NCI-H1092 treated with DMSO at 0.1 percent for 48 hours (cell line): ENCODE results near the gene CREB5.
"Not testable (repeated sequence)": the region's sequence is repeated elsewhere in the genome, so short reads cannot be mapped to it uniquely, and the experiment has no call there.

ENCODE experiments used
- DNase-seq: peaks from one replicate; lab custom pipeline; 2025; lab: John Stamatoyannopoulos, UW

CREB5 gene

DNA sequence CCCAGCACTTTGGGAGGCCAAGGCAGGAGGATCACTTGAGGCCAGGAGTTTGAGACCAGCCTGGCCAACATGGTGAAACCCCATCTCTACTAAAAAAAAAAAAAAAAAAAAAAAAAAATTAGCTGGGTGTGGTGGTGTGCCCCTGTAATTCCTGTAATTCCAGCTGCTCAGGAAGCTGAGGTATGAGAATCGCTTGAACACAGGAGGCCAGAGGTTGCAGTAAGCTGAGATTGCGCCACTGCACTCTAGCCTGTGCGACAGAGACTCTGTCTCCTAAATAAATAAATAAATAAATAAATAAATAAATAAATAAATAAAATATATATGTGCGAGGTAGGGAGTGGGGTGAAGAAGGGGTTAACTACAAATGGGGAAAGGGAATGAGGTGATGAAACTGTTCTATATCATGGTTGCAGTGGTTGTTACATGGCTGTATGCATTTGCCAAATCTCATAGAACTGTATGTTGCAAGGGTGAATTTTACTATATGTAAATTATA lies 199.1 kb downstream of the CREB5 start:
- not testable (repeated sequence) for DNase-seq

GRCh38 chr7:28613262-28613661 lies 200.9 kb downstream of the CREB5 start:
- no peak for DNase-seq

GRCh38 chr7:28615091-28615490 lies 202.8 kb downstream of the CREB5 start:
- DNase-seq = peak; percentile 16

DNA sequence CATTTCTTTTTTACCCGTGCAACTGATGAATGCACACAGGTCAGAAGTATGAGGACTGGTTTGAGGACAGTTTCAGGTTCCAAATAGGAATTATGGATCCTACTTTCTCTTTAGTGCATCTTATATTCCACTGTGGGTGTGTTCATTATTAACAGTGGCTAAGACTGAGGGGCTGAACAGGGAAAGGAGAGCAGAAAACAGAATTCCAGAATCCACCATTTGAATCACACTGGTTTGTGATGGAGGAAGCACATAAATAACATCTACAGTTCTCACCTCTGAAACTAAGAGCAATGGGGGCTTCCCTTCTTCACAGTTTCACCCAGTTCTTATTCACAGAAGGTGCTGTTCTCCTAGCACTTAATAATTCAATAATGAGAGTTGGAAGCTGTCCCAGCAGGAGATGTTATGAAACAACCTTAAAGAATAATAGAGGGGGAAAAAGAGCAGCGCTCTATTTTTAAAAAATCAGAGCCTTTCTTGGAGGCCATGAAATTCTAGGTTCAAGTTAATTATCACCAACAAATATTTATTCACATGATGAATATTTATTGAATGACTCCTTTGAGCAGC lies 205.1 kb downstream of the CREB5 start:
- no peak for DNase-seq

DNA sequence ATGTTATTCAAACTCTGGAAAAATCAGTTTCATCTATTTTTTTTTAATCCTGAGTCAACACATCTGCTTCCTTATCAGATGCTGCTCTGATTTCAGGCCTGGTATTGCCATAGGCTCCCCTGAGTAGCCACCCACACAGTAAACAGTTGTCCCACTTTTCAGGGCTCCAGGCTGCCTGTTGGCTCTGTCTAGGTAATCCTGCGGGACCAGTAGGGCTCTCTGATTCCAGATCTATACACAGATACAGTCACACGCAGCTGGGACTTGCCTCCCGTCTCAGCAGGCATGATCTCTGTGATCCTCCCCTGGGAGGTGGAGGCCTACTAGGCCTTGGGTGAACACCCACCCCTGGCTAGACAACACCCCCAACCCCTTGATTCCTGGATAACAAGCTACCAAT lies 206.1 kb downstream of the CREB5 start:
- peak; percentile 16 for DNase-seq

- DNase-seq = no peak
Observed at GRCh38 chr7:28619256-28619655, 206.9 kb downstream of the CREB5 start.

GRCh38 chr7:28621369-28621841 lies 209.1 kb downstream of the CREB5 start:
- no peak for DNase-seq

- no peak for DNase-seq
Observed at GRCh38 chr7:28623105-28623730, 210.9 kb downstream of the CREB5 start.

- DNase-seq = peak; percentile 75
Observed at GRCh38 chr7:28623863-28624262, 211.5 kb downstream of the CREB5 start.

DNA sequence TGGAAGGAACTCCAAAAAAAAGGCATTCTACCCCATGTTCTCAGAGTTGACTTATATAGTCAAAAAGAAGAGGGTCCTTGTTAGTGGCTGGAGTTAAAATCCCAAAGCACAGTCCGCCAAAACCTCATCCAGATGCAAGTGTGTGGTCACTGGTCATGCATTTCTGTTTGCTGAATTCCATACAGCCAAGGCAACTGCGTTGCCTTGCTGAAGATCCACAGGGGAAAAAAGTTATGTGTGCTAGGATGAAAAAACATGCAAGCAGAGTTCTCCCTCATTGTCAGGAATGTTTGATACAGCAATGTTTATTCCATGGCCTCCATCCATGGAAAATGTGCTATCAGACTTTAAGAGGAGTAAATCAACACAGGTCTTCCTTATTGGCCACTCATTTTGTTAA lies 213.1 kb downstream of the CREB5 start:
- DNase-seq = no peak

- DNase-seq = no peak
Observed at GRCh38 chr7:28626221-28626620, 213.9 kb downstream of the CREB5 start.

DNA sequence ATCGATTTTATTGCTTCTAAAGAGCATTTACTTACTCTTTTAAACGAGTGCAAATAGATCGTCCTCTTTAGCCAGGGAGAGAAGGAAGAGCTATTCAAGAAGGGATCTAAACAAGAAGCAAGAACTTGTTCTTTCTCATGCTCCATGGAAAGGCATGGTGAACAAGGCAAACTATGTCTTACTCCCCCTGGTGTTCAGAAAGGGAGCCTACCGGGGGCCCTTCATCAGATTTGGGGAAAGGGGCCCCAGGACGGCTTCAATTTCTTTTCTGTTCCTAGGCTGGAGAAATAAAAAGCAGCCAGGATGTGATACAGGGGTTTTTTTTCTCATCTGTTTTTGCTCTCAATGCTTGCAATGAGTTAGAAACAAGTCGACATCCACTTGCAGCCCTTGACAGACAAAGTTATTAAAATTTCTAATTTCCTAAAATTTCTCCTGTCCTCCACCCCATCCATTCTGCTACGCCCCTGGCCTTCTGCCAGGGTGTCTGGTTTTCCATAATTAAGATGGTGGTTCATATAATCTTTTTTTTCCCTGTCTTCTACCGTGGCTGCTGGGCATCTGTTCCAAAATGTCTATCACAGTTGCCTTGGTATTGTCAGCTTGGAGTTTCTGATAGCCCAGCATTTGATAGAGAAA lies 214.4 kb downstream of the CREB5 start:
- peak; percentile 52 for DNase-seq

DNA sequence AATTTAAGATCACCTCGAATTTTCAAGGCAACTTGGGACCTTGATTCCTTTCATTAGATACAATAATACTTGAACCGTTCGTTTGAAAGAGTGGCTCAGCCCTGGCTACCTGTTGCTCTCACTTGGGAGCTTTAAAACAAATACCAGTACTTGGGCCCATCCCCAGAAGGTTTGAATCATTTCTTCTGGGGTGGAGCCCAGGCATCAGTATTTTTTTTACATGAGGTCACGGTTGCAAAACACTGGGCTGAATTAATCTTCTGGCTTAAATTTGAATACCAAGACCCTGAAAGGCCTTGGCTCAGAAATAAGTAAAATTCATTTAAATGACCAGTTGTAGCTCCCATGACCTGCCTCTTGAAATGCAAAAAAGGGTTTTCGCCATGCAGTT lies 214.9 kb downstream of the CREB5 start:
- DNase-seq = no peak

- no peak for DNase-seq
Observed at GRCh38 chr7:28627896-28628295, 215.6 kb downstream of the CREB5 start.

DNA sequence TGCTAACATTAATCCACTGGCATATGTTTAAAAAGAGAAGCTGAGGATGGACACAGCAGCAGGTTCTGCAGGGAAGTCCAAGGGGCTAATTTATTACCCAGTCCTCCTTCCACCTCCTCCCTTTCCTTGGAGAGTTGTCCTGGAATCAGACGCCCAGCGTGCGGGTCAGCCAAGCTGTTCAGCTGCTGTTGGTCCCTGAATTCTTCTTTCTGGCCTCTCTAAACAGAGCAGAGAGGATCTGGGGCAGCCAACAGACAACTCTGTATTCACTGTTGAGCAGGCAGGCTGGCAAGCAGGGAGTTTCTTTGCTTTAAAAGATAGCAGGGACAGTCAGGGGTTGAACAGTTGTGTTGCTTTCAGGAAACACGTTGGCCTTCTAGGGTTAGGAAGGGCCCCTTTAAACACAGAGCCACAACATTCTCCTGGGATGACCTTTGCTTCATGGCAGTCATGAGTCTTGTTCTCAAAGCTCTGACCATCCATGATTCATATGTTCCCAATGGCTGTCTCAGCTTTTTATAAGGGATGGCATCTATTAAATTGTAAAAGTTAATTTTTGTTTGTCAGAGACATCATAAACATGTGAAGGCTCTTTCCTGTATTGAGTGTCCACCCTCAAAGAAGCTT lies 217.0 kb downstream of the CREB5 start:
- no peak for DNase-seq

DNA sequence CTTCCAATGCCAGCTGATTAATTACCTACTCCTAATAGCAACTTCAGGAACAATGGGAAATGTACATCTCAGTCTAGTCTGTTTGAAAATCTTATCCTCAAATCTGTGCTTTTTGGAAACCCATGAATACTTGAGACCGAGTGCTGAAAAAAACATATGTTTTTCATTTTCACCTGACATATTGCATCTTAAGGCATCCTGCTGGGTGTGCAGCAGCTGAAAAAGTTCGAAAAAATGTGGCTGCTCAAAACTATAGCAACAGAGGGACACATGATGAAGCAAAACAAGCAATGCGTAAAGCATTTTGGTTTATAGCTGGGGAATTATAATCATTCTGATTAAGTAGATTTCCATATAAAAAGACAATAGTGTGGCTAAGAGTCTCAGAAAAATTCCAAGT lies 218.0 kb downstream of the CREB5 start:
- DNase-seq = no peak

GRCh38 chr7:28631995-28632394 lies 219.7 kb downstream of the CREB5 start:
- no peak for DNase-seq

- DNase-seq = no peak
Observed at GRCh38 chr7:28638914-28639313, 226.6 kb downstream of the CREB5 start.

GRCh38 chr7:28640001-28640400 lies 227.7 kb downstream of the CREB5 start:
- no peak for DNase-seq

DNA sequence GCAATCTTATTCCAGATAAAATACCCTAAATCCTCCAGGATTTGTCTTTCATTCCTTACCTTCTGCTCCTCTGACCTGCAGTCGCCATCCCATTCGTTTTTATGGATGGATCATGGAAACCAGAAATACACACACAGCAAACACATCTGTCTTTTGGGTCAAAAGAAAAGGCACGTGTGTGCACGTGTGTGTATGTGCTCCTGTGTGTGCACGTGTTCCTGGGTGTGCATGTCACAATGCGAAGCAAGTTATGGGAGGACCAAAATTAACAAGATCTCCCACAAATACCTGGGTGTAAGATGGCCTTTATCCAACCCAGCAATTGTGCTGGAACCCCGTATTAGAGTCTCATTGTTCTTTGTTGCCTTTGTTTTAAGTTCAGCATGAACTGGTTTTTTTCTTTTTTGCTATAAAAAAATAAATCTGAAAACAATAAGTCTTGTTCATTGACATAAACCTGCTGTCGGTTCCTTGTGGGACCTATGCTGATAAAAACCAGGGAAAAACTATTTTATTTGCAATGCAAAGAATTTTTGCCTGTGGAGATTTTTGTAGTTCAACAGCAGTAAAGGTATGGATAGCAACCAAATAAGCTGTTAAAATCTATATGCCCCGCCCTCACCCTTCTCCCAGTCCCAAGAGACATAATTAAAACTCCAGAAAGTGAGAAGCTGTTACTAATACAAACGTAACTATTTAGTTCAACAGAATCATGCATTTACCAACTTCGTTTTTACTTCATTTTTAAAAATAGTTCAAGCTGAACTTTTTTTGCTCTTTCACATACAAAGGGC lies 229.6 kb downstream of the CREB5 start:
- no peak for DNase-seq

- DNase-seq = no peak
Observed at GRCh38 chr7:28643188-28643569, 230.9 kb downstream of the CREB5 start.
